GM23338 (cell line): ENCODE measurements around the gene ETNK1. TPM values are rescaled to one million over a fixed set of nuclear protein-coding genes. Genes with fewer than 3 reads are reported as not detected.

ENCODE experiments used
- CREB1 ChIP-seq: fragments of 250-450 bp; sonication (Bioruptor Pico); IDR thresholded peaks from 2 replicates; pipeline ENCODE4 v1.5.0; 2020; ENCODE audit warnings: low read depth, mild to moderate bottlenecking, moderate library complexity
- EZH2 ChIP-seq: fragments of 200-600 bp; sonication (generic); IDR thresholded peaks from one replicate; pipeline ENCODE4 v1.8.0; 2017; ENCODE audit warnings: antibody characterized with exemption, mild to moderate bottlenecking, low read depth; ENCODE audit not compliant: unreplicated experiment
- EZH2phosphoT487 ChIP-seq: fragments of 200-600 bp; sonication (generic); IDR thresholded peaks from one replicate; pipeline ENCODE4 v1.8.1; 2018; ENCODE audit warnings: antibody characterized with exemption; ENCODE audit not compliant: unreplicated experiment
- NANOG ChIP-seq: IDR thresholded peaks from 2 replicates; pipeline ENCODE4 v1.6.1; 2016; ENCODE audit warnings: antibody characterized with exemption, borderline replicate concordance
- POLR2AphosphoS5 ChIP-seq: IDR thresholded peaks from 2 replicates; pipeline ENCODE4 v1.6.1; 2016; ENCODE audit warnings: antibody characterized with exemption, low read depth
- ZNF114 ChIP-seq: fragments of 250-450 bp; sonication (Bioruptor Pico); IDR thresholded peaks from 2 replicates; pipeline ENCODE4 v1.5.0; 2020; ENCODE audit warnings: mild to moderate bottlenecking, moderate library complexity
- ZNF331 ChIP-seq: fragments of 250-450 bp; sonication (Bioruptor Pico); IDR thresholded peaks from 2 replicates; pipeline ENCODE4 v1.5.0; 2020; ENCODE audit warnings: low read depth, mild to moderate bottlenecking, moderate library complexity
- polyA plus RNA-seq: library from polyadenylated mRNA; unstranded; fragments of >200 nt; fragmentation: Nextera tagmentation; extraction: Ambion mirVana; gene quantifications from 2 replicates; pipeline ENCODE4 v1.2.1, GENCODE V29; 2016
- total RNA-seq: library from RNA; depleted of rRNA; stranded (reverse); fragments of >200 nt; shearing (Covaris generic); gene quantifications from 2 replicates; pipeline ENCODE4 v1.2.3, GENCODE V29; 2014
- TF ChIP-seq, protein P1 (sequence below): fragments of 250-450 bp; sonication (Bioruptor Pico); IDR thresholded peaks from 2 replicates; pipeline ENCODE4 v1.5.0; 2020; ENCODE audit warnings: mild to moderate bottlenecking, moderate library complexity
- TF ChIP-seq, protein P2 (sequence below): IDR thresholded peaks from one replicate; pipeline ENCODE4 v1.6.1; 2018; ENCODE audit warnings: antibody characterized with exemption; ENCODE audit not compliant: unreplicated experiment

The ETNK1 gene
- total and polyA plus RNA-seq, 2 experiments from 2014 or later, result 41.9 to 101 TPM

DNA sequence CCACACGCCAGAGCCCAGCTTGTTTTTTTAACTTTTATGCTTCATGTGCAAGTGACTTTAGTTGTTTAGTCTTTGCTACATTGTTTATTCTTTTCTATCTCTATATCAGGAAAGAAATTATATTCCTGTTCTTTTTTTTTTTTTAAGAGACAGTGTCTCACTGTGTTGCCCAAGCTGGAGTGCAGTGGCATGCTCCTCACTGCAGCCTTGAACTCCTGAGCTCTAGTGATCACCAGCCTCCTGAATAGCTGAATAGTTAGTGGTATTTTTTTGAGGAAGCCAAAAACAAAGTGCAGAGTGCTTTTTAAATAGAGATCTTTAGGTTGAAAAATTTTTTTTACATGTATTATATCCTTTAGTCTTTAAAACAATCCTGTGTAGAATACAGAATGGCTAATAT, 58.2 kb downstream of the ETNK1 start (continued):
- TF ChIP-seq, protein P1, sequence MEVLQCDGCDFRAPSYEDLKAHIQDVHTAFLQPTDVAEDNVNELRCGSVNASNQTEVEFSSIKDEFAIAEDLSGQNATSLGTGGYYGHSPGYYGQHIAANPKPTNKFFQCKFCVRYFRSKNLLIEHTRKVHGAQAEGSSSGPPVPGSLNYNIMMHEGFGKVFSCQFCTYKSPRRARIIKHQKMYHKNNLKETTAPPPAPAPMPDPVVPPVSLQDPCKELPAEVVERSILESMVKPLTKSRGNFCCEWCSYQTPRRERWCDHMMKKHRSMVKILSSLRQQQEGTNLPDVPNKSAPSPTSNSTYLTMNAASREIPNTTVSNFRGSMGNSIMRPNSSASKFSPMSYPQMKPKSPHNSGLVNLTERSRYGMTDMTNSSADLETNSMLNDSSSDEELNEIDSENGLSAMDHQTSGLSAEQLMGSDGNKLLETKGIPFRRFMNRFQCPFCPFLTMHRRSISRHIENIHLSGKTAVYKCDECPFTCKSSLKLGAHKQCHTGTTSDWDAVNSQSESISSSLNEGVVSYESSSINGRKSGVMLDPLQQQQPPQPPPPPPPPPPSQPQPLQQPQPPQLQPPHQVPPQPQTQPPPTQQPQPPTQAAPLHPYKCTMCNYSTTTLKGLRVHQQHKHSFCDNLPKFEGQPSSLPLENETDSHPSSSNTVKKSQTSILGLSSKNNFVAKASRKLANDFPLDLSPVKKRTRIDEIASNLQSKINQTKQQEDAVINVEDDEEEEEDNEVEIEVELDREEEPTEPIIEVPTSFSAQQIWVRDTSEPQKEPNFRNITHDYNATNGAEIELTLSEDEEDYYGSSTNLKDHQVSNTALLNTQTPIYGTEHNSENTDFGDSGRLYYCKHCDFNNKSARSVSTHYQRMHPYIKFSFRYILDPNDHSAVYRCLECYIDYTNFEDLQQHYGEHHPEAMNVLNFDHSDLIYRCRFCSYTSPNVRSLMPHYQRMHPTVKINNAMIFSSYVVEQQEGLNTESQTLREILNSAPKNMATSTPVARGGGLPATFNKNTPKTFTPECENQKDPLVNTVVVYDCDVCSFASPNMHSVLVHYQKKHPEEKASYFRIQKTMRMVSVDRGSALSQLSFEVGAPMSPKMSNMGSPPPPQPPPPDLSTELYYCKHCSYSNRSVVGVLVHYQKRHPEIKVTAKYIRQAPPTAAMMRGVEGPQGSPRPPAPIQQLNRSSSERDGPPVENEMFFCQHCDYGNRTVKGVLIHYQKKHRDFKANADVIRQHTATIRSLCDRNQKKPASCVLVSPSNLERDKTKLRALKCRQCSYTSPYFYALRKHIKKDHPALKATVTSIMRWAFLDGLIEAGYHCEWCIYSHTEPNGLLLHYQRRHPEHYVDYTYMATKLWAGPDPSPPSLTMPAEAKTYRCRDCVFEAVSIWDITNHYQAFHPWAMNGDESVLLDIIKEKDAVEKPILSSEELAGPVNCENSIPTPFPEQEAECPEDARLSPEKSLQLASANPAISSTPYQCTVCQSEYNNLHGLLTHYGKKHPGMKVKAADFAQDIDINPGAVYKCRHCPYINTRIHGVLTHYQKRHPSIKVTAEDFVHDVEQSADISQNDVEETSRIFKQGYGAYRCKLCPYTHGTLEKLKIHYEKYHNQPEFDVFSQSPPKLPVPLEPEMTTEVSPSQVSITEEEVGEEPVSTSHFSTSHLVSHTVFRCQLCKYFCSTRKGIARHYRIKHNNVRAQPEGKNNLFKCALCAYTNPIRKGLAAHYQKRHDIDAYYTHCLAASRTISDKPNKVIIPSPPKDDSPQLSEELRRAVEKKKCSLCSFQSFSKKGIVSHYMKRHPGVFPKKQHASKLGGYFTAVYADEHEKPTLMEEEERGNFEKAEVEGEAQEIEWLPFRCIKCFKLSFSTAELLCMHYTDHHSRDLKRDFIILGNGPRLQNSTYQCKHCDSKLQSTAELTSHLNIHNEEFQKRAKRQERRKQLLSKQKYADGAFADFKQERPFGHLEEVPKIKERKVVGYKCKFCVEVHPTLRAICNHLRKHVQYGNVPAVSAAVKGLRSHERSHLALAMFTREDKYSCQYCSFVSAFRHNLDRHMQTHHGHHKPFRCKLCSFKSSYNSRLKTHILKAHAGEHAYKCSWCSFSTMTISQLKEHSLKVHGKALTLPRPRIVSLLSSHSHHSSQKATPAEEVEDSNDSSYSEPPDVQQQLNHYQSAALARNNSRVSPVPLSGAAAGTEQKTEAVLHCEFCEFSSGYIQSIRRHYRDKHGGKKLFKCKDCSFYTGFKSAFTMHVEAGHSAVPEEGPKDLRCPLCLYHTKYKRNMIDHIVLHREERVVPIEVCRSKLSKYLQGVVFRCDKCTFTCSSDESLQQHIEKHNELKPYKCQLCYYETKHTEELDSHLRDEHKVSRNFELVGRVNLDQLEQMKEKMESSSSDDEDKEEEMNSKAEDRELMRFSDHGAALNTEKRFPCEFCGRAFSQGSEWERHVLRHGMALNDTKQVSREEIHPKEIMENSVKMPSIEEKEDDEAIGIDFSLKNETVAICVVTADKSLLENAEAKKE (CRISPR knock-in tag), result no peak
- TF ChIP-seq ZNF331 (CRISPR knock-in tag) (no peak), CREB1 (no peak), EZH2phosphoT487 (no peak), EZH2 (no peak), NANOG (no peak), POLR2AphosphoS5 (no peak), ZNF114 (CRISPR knock-in tag) (no peak)
- TF ChIP-seq, protein P2, sequence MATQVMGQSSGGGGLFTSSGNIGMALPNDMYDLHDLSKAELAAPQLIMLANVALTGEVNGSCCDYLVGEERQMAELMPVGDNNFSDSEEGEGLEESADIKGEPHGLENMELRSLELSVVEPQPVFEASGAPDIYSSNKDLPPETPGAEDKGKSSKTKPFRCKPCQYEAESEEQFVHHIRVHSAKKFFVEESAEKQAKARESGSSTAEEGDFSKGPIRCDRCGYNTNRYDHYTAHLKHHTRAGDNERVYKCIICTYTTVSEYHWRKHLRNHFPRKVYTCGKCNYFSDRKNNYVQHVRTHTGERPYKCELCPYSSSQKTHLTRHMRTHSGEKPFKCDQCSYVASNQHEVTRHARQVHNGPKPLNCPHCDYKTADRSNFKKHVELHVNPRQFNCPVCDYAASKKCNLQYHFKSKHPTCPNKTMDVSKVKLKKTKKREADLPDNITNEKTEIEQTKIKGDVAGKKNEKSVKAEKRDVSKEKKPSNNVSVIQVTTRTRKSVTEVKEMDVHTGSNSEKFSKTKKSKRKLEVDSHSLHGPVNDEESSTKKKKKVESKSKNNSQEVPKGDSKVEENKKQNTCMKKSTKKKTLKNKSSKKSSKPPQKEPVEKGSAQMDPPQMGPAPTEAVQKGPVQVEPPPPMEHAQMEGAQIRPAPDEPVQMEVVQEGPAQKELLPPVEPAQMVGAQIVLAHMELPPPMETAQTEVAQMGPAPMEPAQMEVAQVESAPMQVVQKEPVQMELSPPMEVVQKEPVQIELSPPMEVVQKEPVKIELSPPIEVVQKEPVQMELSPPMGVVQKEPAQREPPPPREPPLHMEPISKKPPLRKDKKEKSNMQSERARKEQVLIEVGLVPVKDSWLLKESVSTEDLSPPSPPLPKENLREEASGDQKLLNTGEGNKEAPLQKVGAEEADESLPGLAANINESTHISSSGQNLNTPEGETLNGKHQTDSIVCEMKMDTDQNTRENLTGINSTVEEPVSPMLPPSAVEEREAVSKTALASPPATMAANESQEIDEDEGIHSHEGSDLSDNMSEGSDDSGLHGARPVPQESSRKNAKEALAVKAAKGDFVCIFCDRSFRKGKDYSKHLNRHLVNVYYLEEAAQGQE, result no peak
